ENCODE measurements around the gene DFFB.

The DFFB gene

GRCh38 chr1:3925762-3926161 is 68.5 kb downstream of the DFFB start:
- no peak for DNase-seq (ENCODE audit: low read depth, low spot score)

- DNase-seq (ENCODE audit: low read depth, low spot score) = no peak
Observed at GRCh38 chr1:3926956-3927355, 69.7 kb downstream of the DFFB start.

GRCh38 chr1:3928586-3928985 is 71.3 kb downstream of the DFFB start:
- DNase-seq (ENCODE audit: low read depth, low spot score) = no peak

- no peak for DNase-seq (ENCODE audit: low read depth, low spot score)
Observed at GRCh38 chr1:3929126-3929525, 71.8 kb downstream of the DFFB start.

- DNase-seq (ENCODE audit: low read depth, low spot score) = no peak
Observed at GRCh38 chr1:3930301-3931006, 73.2 kb downstream of the DFFB start.

- no peak for DNase-seq (ENCODE audit: low read depth, low spot score)
Observed at GRCh38 chr1:3931007-3931912, 74.0 kb downstream of the DFFB start.

GRCh38 chr1:3932156-3932919 is 75.1 kb downstream of the DFFB start:
- DNase-seq (ENCODE audit: low read depth, low spot score) = no peak

Measured in brain pericyte (primary cell).